ENCODE results near the gene CHI3L2. TPM values are rescaled to one million over a fixed set of nuclear protein-coding genes. Genes with fewer than 3 reads are reported as not detected.

Gene CHI3L2
- total and polyA plus RNA-seq, 2 experiments from 2014 or later: 0.68 TPM; not detected in 1

DNA sequence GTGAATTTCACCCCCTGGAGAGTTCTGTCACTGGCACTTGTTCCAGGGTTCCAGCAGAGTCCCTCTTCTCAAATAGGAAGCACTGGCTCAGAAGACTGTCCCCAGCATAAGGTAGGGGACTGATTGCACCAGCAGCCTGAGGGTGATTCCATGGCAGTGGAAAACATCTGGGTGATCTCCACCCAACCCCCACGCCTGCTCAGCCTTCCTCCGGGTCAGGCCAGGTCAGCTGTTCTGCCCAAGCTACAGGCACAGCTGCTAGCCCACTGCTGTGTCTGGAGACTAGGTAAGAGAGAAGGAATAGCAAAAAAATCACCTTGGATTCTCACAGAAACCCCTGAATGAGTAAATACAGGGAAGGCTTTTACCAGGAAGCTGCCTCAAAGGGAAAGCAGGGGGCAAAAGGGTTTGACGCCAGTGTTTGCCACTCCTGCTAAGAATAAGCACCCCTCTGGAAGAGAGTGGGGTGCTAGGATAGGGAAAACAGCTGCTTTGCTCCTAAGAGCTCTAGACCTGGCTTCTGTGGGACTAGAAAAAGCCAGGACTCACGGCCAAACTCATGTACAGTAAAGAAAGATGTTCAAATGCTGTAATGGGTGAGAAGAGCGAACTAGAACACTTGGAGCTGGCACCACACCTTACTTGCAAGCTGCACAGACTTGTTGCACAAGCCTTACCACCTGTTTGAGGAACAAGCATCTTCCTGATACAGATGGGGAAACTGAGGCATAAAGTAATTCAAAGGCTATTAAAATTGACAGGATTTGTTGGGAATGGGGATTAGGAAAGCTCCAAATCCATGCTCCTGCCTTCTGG is 26.0 kb upstream of the CHI3L2 start:
- Histone ChIP-seq H3K27me3 (ENCODE audit: insufficient read depth) (peaks cover 39% of the 10 kb centered on the region), H3K36me3 (ENCODE audit: insufficient read depth) (no peaks in the 10 kb centered on the region), H2AFZ (no peak overlapping the region), H3K4me2 (no peak overlapping the region), H3K4me1 (ENCODE audit: insufficient read depth) (peaks cover 8% of the 10 kb centered on the region; the same call in 1 of the 2 replicates), H3F3A (replicated peaks; ENCODE audit: low read depth) (no peaks in the 10 kb centered on the region), H3K27ac (ENCODE audit: low read depth) (no peak overlapping the region), H3K79me2 (replicated peaks; ENCODE audit: insufficient read depth) (no peaks in the 10 kb centered on the region), H3K9me2 (ENCODE audit: insufficient read depth) (no peaks in the 10 kb centered on the region), H3K4me3 (no peak overlapping the region), H4K20me1 (replicated peaks; ENCODE audit: insufficient read depth) (no peaks in the 10 kb centered on the region)
- Mint-ChIP-seq H3K36me3 (ENCODE audit: low read depth) (peaks cover 2% of the 10 kb centered on the region; the same call in 1 of the 3 replicates), H3K4me1 (peaks cover 11% of the 10 kb centered on the region), H3K9me3 (no peaks in the 10 kb centered on the region; the same call in 1 of the 3 replicates), H3K27me3 (ENCODE audit: insufficient read depth, low read depth, poor library complexity) (peaks cover 28% of the 10 kb centered on the region), H3K27ac (no peak overlapping the region), H3K4me3 (no peak overlapping the region)
- TF ChIP-seq, protein P1, sequence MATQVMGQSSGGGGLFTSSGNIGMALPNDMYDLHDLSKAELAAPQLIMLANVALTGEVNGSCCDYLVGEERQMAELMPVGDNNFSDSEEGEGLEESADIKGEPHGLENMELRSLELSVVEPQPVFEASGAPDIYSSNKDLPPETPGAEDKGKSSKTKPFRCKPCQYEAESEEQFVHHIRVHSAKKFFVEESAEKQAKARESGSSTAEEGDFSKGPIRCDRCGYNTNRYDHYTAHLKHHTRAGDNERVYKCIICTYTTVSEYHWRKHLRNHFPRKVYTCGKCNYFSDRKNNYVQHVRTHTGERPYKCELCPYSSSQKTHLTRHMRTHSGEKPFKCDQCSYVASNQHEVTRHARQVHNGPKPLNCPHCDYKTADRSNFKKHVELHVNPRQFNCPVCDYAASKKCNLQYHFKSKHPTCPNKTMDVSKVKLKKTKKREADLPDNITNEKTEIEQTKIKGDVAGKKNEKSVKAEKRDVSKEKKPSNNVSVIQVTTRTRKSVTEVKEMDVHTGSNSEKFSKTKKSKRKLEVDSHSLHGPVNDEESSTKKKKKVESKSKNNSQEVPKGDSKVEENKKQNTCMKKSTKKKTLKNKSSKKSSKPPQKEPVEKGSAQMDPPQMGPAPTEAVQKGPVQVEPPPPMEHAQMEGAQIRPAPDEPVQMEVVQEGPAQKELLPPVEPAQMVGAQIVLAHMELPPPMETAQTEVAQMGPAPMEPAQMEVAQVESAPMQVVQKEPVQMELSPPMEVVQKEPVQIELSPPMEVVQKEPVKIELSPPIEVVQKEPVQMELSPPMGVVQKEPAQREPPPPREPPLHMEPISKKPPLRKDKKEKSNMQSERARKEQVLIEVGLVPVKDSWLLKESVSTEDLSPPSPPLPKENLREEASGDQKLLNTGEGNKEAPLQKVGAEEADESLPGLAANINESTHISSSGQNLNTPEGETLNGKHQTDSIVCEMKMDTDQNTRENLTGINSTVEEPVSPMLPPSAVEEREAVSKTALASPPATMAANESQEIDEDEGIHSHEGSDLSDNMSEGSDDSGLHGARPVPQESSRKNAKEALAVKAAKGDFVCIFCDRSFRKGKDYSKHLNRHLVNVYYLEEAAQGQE (IDR thresholded peaks at IDR 0.05; ENCODE audit: unreplicated experiment): no peak
- TF ChIP-seq ETS1 (IDR thresholded peaks at IDR 0.05) (no peak), EZH2 (IDR thresholded peaks at IDR 0.05; ENCODE audit: low read depth, unreplicated experiment) (no peak), ZNF114 (CRISPR knock-in tag; IDR thresholded peaks at IDR 0.05) (no peak), STAT1 (IDR thresholded peaks at IDR 0.05; ENCODE audit: unreplicated experiment) (no peak), JUNB (IDR thresholded peaks at IDR 0.05; ENCODE audit: unreplicated experiment) (no peak), ZNF462 (CRISPR knock-in tag; IDR thresholded peaks at IDR 0.05) (no peak), ZNF331 (CRISPR knock-in tag; IDR thresholded peaks at IDR 0.05; ENCODE audit: low read depth) (no peak), CREB1 (CRISPR knock-in tag; IDR thresholded peaks at IDR 0.05; ENCODE audit: low read depth) (no peak), NANOG (IDR thresholded peaks at IDR 0.05; ENCODE audit: borderline replicate concordance) (no peak), EZH2phosphoT487 (IDR thresholded peaks at IDR 0.05; ENCODE audit: unreplicated experiment) (no peak), POLR2AphosphoS5 (IDR thresholded peaks at IDR 0.05; ENCODE audit: low read depth) (no peak)
- TF ChIP-seq, protein P2, sequence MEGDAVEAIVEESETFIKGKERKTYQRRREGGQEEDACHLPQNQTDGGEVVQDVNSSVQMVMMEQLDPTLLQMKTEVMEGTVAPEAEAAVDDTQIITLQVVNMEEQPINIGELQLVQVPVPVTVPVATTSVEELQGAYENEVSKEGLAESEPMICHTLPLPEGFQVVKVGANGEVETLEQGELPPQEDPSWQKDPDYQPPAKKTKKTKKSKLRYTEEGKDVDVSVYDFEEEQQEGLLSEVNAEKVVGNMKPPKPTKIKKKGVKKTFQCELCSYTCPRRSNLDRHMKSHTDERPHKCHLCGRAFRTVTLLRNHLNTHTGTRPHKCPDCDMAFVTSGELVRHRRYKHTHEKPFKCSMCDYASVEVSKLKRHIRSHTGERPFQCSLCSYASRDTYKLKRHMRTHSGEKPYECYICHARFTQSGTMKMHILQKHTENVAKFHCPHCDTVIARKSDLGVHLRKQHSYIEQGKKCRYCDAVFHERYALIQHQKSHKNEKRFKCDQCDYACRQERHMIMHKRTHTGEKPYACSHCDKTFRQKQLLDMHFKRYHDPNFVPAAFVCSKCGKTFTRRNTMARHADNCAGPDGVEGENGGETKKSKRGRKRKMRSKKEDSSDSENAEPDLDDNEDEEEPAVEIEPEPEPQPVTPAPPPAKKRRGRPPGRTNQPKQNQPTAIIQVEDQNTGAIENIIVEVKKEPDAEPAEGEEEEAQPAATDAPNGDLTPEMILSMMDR (conservative IDR thresholded peaks at IDR 0.05; ENCODE audit: low read depth in 2 of 2): no peak
- ATAC-seq: no peak
- DNase-seq (ENCODE audit: low spot score): no peak

Measured in GM23338 (cell line).